HG02623 (cell line): ENCODE data around the gene SLC7A14.

Experiments used
- ATAC-seq: cut with Tn5 transposase; IDR thresholded peaks from one replicate; pipeline ENCODE4 v1.9.1; 2021; ENCODE audit warnings: moderate library complexity; ENCODE audit not compliant: unreplicated experiment

The SLC7A14 gene

GRCh38 chr3:170585937-170586310, at the start of gene SLC7A14:
SLC7A14 (minus strand) TSS chr3:170586075; CDS start chr3:170526936, 59,139 bp downstream.
- ATAC-seq, result no peak

DNA sequence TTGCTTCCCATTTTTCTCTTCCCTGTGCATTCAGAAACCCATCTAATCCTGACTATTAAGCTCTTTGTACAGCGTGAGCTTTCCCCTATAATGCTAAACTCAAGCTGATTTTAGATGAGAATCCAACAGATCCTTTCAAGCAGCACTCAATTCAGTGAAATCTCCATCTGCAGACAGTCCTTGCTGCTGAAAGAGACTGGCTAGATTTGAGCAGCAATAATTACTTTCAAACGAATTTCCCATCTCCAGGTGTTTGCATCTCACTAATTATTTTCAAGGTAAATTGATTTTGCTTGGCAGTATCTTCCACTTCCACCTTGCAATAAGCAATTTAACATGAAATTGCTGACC, 49.5 kb upstream of the SLC7A14 start:
- no peak for ATAC-seq

DNA sequence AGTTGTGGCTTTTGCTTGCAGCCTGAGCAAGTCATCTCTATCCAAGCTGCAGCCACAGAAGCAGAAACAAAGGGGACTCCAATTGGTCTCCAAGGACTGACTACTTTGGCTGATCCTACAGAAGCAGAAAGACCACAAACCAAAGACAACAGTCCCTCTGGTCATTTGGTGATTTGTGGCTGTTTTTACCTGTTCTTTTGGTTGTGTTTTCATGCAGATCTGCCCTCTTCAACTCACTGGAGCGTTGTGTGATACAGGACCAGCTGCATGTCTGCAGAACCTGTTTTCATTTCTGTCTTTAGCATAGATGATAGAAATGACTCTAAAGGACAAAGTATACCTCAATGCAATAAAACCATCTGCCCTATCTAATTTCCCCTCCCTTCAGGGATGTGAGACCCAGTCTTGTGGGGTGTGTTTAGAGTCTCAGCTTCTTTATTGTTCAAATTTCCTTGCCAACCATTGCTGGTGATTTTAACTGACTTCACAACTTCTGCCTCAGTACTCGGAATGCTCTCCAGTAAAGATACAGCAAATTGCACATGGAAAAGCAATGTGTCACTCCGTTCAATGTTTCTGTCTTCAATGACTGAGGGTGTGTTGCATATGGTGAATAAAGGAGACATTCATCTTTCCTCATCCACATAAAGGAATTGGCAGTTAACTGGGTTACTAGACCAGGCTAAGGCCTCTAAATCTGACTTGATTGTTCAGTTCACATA, 48.9 kb upstream of the SLC7A14 start:
- peak; percentile 68 for ATAC-seq

- ATAC-seq, result no peak
Measured at GRCh38 chr3:170633573-170633972, 47.7 kb upstream of the SLC7A14 start.

DNA sequence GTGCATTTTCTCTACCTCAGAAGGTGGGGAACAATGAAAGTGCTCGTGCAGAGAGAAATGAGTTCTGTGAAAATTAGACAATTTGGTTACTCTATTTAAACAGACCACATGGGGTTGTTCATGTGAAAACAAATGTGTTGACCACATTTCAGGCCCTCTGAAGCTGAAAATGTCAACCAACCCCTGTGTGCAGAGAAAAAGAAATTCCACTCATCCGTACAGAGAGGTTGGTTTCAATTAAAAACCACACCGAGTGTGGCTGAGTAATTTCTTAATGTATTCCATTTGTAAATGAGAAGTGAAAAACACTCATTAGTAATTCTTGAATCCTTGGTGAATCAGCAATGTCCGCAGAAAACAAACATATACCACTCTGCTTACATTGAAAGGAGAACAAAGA, 46.9 kb upstream of the SLC7A14 start:
- peak; percentile 82 for ATAC-seq

GRCh38 chr3:170631755-170632488, 46.0 kb upstream of the SLC7A14 start:
- ATAC-seq, result no peak

GRCh38 chr3:170623524-170623923, 37.6 kb upstream of the SLC7A14 start:
- ATAC-seq, result no peak

GRCh38 chr3:170622369-170623159, 36.7 kb upstream of the SLC7A14 start:
- no peak for ATAC-seq

GRCh38 chr3:170621256-170621655, 35.4 kb upstream of the SLC7A14 start:
- no peak for ATAC-seq

DNA sequence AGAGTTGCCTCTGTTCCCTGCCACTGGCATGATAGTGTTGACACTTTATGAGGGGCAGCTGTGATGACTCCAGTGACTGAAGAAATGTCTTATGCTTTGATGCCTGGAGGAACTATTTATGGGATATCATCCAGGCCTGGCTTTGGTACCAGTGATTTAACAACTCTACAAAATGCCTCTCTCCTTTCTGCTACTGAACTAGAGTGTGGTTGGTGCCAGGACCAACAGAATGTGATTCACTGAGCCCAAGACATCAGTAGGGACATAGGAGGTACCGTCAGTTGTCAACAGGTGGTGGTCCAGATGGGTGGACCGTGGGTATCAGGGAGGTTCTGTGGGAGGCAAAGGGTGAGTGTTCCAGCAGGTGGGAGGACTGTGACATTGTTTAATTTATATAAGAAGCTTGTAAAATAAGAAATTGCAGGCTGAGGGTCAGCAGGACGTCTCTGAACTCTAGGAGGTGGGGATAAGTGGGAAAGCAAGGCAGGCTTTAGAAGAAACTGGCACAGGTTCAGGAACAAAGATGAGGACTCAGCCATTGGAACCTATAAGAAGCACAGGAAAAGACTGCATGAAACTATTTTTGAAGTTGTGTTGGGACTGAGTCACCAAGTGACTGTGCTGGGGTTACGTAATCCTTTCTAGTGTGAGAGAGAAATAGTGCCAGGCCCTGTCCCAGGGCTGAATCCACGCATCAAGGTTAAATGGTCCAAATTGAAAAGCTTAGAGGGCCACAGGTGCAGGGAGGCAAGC, 28.5 kb upstream of the SLC7A14 start:
- no peak for ATAC-seq

- ATAC-seq, result no peak
Measured at GRCh38 chr3:170611751-170612150, 25.9 kb upstream of the SLC7A14 start.

- no peak for ATAC-seq
Measured at GRCh38 chr3:170610321-170610884, 24.5 kb upstream of the SLC7A14 start.

DNA sequence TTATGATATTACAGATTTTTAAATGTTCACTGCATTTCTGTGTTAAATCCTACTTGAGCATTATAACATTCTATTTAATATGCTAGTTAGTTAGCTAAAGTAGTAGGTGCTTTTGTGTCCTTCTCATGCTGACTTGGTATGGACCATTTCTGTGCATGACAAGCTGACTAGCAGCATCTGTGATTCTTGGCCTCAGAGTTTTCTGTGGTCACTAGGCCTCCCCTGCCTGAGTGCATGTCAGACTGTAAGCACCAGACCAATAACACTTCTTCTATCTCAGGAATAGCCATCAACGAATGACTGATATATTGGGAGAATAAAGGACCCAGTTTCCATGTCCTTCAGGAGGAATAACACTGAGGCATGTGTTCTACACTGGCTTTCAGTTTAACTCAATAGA, 22.6 kb upstream of the SLC7A14 start:
- no peak for ATAC-seq

- ATAC-seq, result no peak
Measured at GRCh38 chr3:170606675-170607074, 20.8 kb upstream of the SLC7A14 start.

DNA sequence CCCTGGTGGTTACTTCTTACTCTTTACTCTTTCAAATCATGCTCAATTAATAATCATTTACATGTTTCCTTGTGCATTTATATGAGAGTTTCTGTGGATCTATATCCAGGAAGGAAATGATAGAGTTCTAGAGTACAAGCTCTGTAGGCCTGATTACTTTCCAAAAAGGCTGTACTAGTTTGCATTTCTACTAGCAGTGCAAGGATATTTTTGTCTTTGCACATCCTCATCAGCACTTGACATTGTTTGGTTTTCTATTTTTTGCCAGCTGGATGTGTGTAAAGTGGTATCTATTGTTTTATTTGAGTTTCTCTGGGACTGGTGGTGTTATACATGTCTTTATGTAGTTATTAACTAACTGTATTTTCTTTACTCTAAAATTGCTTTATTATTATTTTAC, 19.6 kb upstream of the SLC7A14 start:
- ATAC-seq, result no peak

DNA sequence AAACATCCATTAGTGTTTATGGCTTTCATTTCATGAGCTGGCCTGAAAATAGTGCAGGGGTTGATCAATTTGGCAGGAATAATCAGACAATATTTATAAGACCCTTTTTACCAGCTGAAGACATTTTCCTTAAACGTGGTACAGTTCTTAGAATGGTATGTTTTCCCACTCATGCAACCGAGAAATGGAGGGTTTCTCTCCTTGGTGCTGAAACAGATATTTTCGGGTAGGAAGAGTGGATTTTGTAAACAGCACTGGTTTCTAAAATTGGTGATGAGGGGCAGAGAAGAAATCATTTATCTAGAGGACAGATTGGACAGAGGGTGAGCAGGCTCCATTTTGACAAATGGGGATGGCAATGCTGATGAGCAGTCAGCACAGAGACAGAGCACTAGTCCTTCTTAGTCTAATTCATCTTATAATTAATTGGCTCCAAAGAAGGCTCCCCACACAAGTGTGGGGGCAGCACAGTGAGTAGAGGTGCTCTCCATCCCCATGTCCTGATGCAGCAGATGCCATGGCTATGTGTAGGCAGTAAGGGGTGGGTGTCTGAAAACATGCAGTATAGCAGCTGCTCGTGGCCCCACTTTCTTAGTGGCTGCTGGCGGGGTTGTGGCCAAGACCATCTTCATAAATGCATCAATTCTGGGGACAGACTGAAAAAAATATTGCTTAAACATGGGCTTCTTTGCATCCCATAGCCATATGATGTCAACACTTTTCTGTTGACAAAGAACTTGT, 18.1 kb upstream of the SLC7A14 start:
- no peak for ATAC-seq

GRCh38 chr3:170602556-170602955, 16.7 kb upstream of the SLC7A14 start:
- ATAC-seq, result no peak

- no peak for ATAC-seq
Measured at GRCh38 chr3:170600005-170600624, 14.2 kb upstream of the SLC7A14 start.

GRCh38 chr3:170599091-170599490, 13.2 kb upstream of the SLC7A14 start:
- no peak for ATAC-seq

GRCh38 chr3:170598091-170598502, 12.2 kb upstream of the SLC7A14 start:
- ATAC-seq, result no peak
